A549 (cell line): ENCODE results near the gene SLC34A2. TPM values are rescaled to one million over a fixed set of nuclear protein-coding genes. Genes with fewer than 3 reads are reported as not detected.

Experiments used
- ATAC-seq, 2 experiments: fragments of 200-7000 bp in 1 of 2; fragments of >200 bp in 1 of 2; cut with Nextera tagmentation in 1 of 2; cut with Tn5 transposase in 1 of 2; 3 replicates each; pipeline versions ENCODE4 v1.8.0 to v1.9.1; 2018 to 2020; ENCODE audit warnings: mild to moderate bottlenecking in 1 of 2, moderate library complexity in 1 of 2
- CTCF ChIA-PET: fragments of 300-600 bp; sonication (Branson Sonifier 250); formaldehyde crosslinking; extraction: SDS; loops from one replicate; lab custom pipeline; 2021; ENCODE audit warnings: antibody characterized with exemption, inconsistent platforms; lab: Yijun Ruan, JAX
- POLR2A ChIA-PET: fragments of 350-600 bp; formaldehyde crosslinking; extraction: SDS; loops from one replicate; lab custom pipeline; 2021; ENCODE audit warnings: antibody characterized with exemption, inconsistent platforms; lab: Yijun Ruan, JAX
- DNase-seq, 2 experiments: peaks; one replicate each; pipeline versions ENCODE4 v3.0.0 to v3.0.0-alpha.2; 2011 to 2016; ENCODE audit warnings: low read depth in 1 of 2, low spot score in 1 of 2
- FAIRE-seq: peaks from 2 replicates; lab custom pipeline; 2011; peaks lifted over from hg19 to GRCh38; lab: Jason Lieb, UNC
- H3K27ac ChIP-seq, 2 experiments: fragments of >200 bp; sonication (Bioruptor Twin); formaldehyde crosslinking; 3 replicates each; pipeline ENCODE4 v1.5.1; 2016 to 2017
- H3K4me1 ChIP-seq: fragments of >200 bp; sonication (Bioruptor Twin); formaldehyde crosslinking; 3 replicates; pipeline ENCODE4 v1.6.1; 2016
- H3K4me2 ChIP-seq: fragments of >200 bp; sonication (Bioruptor Twin); formaldehyde crosslinking; 3 replicates; pipeline ENCODE4 v1.6.1; 2016
- H3K4me3 ChIP-seq: fragments of >200 bp; sonication (Bioruptor Twin); formaldehyde crosslinking; 3 replicates; pipeline ENCODE4 v1.5.1; 2016
- H3K9me3 ChIP-seq: fragments of >200 bp; sonication (Bioruptor Twin); formaldehyde crosslinking; 3 replicates; pipeline ENCODE4 v1.6.1; 2016
- ATOH8 ChIP-seq: fragments of 250-450 bp; sonication (Bioruptor Pico); IDR thresholded peaks from 2 replicates; pipeline ENCODE4 v1.5.0; 2020; ENCODE audit warnings: low read depth, mild to moderate bottlenecking, moderate library complexity
- BCL3 ChIP-seq: fragments of >200 bp; sonication (Bioruptor Twin); formaldehyde crosslinking; IDR thresholded peaks from 3 replicates; pipeline ENCODE4 v1.6.1; 2016
- CBX2 ChIP-seq: fragments of 200-600 bp; sonication (generic); IDR thresholded peaks from 2 replicates; pipeline ENCODE4 v1.6.1; 2016; ENCODE audit warnings: low read depth, mild to moderate bottlenecking, borderline replicate concordance
- CBX8 ChIP-seq: fragments of 200-600 bp; sonication (generic); IDR thresholded peaks from 2 replicates; pipeline ENCODE4 v1.6.1; 2016
- EHMT2 ChIP-seq: fragments of 200-600 bp; sonication (generic); IDR thresholded peaks from 2 replicates; pipeline ENCODE4 v1.6.1; 2016; ENCODE audit warnings: antibody characterized with exemption, low read depth, mild to moderate bottlenecking, moderate library complexity
- ESRRA ChIP-seq: fragments of 150-350 bp; IDR thresholded peaks from 2 replicates; pipeline ENCODE4 v1.6.1; 2014; ENCODE audit warnings: mild to moderate bottlenecking, low read length, borderline replicate concordance
- FOSL2 ChIP-seq, 2 experiments: fragments of 450-650 bp in 1 of 2; fragments of >200 bp in 1 of 2; sonication (Bioruptor Twin) in 1 of 2; formaldehyde crosslinking; IDR thresholded peaks; 2 replicates each; pipeline versions ENCODE4 v1.5.0 to v1.6.1; 2016 to 2020; ENCODE audit warnings: mild to moderate bottlenecking in 1 of 2, moderate library complexity in 1 of 2
- HOXB5 ChIP-seq: fragments of 250-450 bp; sonication (Bioruptor Pico); IDR thresholded peaks from 2 replicates; pipeline ENCODE4 v1.5.0; 2020; ENCODE audit warnings: mild to moderate bottlenecking, moderate library complexity
- JUN ChIP-seq, 2 experiments: fragments of >200 bp; sonication (Bioruptor Twin); formaldehyde crosslinking; IDR thresholded peaks; 2 replicates in 1 of 2; 3 replicates in 1 of 2; pipeline ENCODE4 v1.6.1; 2016 to 2017
- KDM1A ChIP-seq: fragments of 200-600 bp; sonication (generic); IDR thresholded peaks from 2 replicates; pipeline ENCODE4 v1.6.1; 2016; ENCODE audit warnings: low read depth, mild to moderate bottlenecking
- KDM5A ChIP-seq: fragments of 200-600 bp; sonication (generic); IDR thresholded peaks from 2 replicates; pipeline ENCODE4 v1.6.1; 2016; ENCODE audit warnings: antibody characterized with exemption, mild to moderate bottlenecking
- MAFK ChIP-seq: fragments of 450-650 bp; IDR thresholded peaks from 2 replicates; pipeline ENCODE4 v1.6.1; 2014; ENCODE audit not compliant: partially characterized antibody
- NFE2L2 ChIP-seq: fragments of 150-350 bp; conservative IDR thresholded peaks from 2 replicates; pipeline ENCODE4 v1.6.1; 2014; ENCODE audit warnings: low read length
- NPAS2 ChIP-seq: fragments of 250-450 bp; sonication (Bioruptor Pico); IDR thresholded peaks from 2 replicates; pipeline ENCODE4 v1.8.0; 2022; ENCODE audit warnings: mild to moderate bottlenecking, moderate library complexity, borderline replicate concordance
- PHF8 ChIP-seq: fragments of 200-600 bp; sonication (generic); IDR thresholded peaks from 2 replicates; pipeline ENCODE4 v1.6.1; 2016; ENCODE audit warnings: low read depth, mild to moderate bottlenecking, antibody characterized with exemption, moderate library complexity, borderline replicate concordance
- POLR2A ChIP-seq: IDR thresholded peaks from 2 replicates; pipeline ENCODE4 v1.6.1; 2012; ENCODE audit warnings: mild to moderate bottlenecking, low read length
- POLR2AphosphoS2 ChIP-seq: conservative IDR thresholded peaks from 2 replicates; pipeline ENCODE4 v1.6.1; 2012; ENCODE audit warnings: low read length, improper control_type of control experiment, inconsistent platforms
- RAD21 ChIP-seq, 2 experiments: fragments of >200 bp in 1 of 2; sonication (Bioruptor Twin) in 1 of 2; formaldehyde crosslinking in 1 of 2; IDR thresholded peaks in 1 of 2; conservative IDR thresholded peaks in 1 of 2; 2 replicates in 1 of 2; 3 replicates in 1 of 2; pipeline ENCODE4 v1.6.1; 2012 to 2018; ENCODE audit warnings: inconsistent platforms in 1 of 2
- RFX5 ChIP-seq: fragments of 450-650 bp; IDR thresholded peaks from 2 replicates; pipeline ENCODE4 v1.7.1; 2014; ENCODE audit warnings: antibody characterized with exemption, mild to moderate bottlenecking, moderate library complexity
- RNF2 ChIP-seq: fragments of 200-600 bp; sonication (generic); IDR thresholded peaks from 2 replicates; pipeline ENCODE4 v1.6.1; 2016; ENCODE audit warnings: low read depth, mild to moderate bottlenecking, antibody characterized with exemption, moderate library complexity, borderline replicate concordance
- SMC3 ChIP-seq: fragments of >200 bp; sonication (Bioruptor Twin); formaldehyde crosslinking; IDR thresholded peaks from 3 replicates; pipeline ENCODE4 v1.6.1; 2018; ENCODE audit warnings: inconsistent platforms
- TFCP2L1 ChIP-seq: fragments of 250-450 bp; sonication (Bioruptor Pico); IDR thresholded peaks from 2 replicates; pipeline ENCODE4 v1.5.0; 2021; ENCODE audit warnings: mild to moderate bottlenecking
- USF2 ChIP-seq: fragments of 450-650 bp; IDR thresholded peaks from 2 replicates; pipeline ENCODE4 v1.6.1; 2014; ENCODE audit warnings: antibody characterized with exemption
- ZC3H11A ChIP-seq: fragments of 450-650 bp; IDR thresholded peaks from 2 replicates; pipeline ENCODE4 v1.6.1; 2014; ENCODE audit warnings: antibody characterized with exemption, mild to moderate bottlenecking
- ZFP36 ChIP-seq: fragments of 450-650 bp; IDR thresholded peaks from 2 replicates; pipeline ENCODE4 v1.6.1; 2014; ENCODE audit warnings: borderline replicate concordance; ENCODE audit not compliant: partially characterized antibody
- WGBS: methylation state at CpG from one replicate; pipeline ENCODE4 v1.1.6; 2017; ENCODE audit errors: missing lambda C conversion rate; 5-methylcytosine and 5-hydroxymethylcytosine counted together
- polyA plus RNA-seq, 4 experiments: library from polyadenylated mRNA; depleted of rRNA in 3 of 4; stranded (reverse); fragments of >200 nt; fragmentation: RNase III in 1 of 4; extraction: RNeasy Plus Mini Kit Qiagen cat#74134 plus additional on column Dnase treatment in 1 of 4; gene quantifications; 2 replicates in 3 of 4; 3 replicates in 1 of 4; pipeline ENCODE4 v1.2.3, GENCODE V29; 2011 to 2017
- TF ChIP-seq, protein P1 (sequence below): fragments of 200-600 bp; sonication (generic); IDR thresholded peaks from 2 replicates; pipeline ENCODE4 v1.6.1; 2016; ENCODE audit warnings: antibody characterized with exemption, mild to moderate bottlenecking, moderate library complexity
- TF ChIP-seq, protein P2 (sequence below): IDR thresholded peaks from 2 replicates; pipeline ENCODE4 v1.6.1; 2012

Gene SLC34A2
- polyA plus RNA-seq, 2 of the 4 experiments (the other 2 are of a cell fraction) = 0.03 to 0.08 TPM

- ChIA-PET CTCF (no interaction called here), POLR2A (no interaction called here)
- WGBS = 67% methylated on average over 5 of the region's 5 CpGs
- peaks cover 3% of the 10 kb centered on the region; the same call in 1 of the 3 replicates for H3K4me1 ChIP-seq
- no peak for TF ChIP-seq NPAS2 (CRISPR knock-in tag)
- TF ChIP-seq FOSL2 (IDR thresholded peaks at IDR 0.05) = no peak
- TF ChIP-seq FOSL2 (CRISPR knock-in tag; IDR thresholded peaks at IDR 0.05) = no peak
- TF ChIP-seq JUN (IDR thresholded peaks at IDR 0.05) = no peak
- TF ChIP-seq, protein P1, sequence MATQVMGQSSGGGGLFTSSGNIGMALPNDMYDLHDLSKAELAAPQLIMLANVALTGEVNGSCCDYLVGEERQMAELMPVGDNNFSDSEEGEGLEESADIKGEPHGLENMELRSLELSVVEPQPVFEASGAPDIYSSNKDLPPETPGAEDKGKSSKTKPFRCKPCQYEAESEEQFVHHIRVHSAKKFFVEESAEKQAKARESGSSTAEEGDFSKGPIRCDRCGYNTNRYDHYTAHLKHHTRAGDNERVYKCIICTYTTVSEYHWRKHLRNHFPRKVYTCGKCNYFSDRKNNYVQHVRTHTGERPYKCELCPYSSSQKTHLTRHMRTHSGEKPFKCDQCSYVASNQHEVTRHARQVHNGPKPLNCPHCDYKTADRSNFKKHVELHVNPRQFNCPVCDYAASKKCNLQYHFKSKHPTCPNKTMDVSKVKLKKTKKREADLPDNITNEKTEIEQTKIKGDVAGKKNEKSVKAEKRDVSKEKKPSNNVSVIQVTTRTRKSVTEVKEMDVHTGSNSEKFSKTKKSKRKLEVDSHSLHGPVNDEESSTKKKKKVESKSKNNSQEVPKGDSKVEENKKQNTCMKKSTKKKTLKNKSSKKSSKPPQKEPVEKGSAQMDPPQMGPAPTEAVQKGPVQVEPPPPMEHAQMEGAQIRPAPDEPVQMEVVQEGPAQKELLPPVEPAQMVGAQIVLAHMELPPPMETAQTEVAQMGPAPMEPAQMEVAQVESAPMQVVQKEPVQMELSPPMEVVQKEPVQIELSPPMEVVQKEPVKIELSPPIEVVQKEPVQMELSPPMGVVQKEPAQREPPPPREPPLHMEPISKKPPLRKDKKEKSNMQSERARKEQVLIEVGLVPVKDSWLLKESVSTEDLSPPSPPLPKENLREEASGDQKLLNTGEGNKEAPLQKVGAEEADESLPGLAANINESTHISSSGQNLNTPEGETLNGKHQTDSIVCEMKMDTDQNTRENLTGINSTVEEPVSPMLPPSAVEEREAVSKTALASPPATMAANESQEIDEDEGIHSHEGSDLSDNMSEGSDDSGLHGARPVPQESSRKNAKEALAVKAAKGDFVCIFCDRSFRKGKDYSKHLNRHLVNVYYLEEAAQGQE = no peak
- no peak for TF ChIP-seq CBX2
- TF ChIP-seq KDM1A = no peak
- TF ChIP-seq SMC3 = no peak
- no peak for TF ChIP-seq TFCP2L1
- TF ChIP-seq NFE2L2 = no peak
- TF ChIP-seq MAFK = no peak
- no peak for TF ChIP-seq PHF8
- H3K9me3 ChIP-seq = no peaks in the 10 kb centered on the region
- FAIRE-seq = no peak
- no peak for DNase-seq
- ATAC-seq = no peak
- no peak overlapping the region for H3K4me3 ChIP-seq
- H3K4me2 ChIP-seq = no peak overlapping the region
- no peak overlapping the region for H3K27ac ChIP-seq
These were observed 41.9 kb downstream of the SLC34A2 start for GRCh38 chr4:25697516-25697915.

GRCh38 chr4:25700661-25701060 is 45.0 kb downstream of the SLC34A2 start:
- TF ChIP-seq POLR2AphosphoS2 (no peak), RNF2 (no peak), TFCP2L1 (no peak), KDM1A (no peak), USF2 (no peak), POLR2A (no peak), ZC3H11A (no peak), ZFP36 (no peak), HOXB5 (CRISPR knock-in tag) (no peak), EHMT2 (no peak), CBX8 (no peak), JUN (IDR thresholded peaks at IDR 0.05) (no peak), RFX5 (no peak), RAD21 (conservative IDR thresholded peaks at IDR 0.05 in 1 of 2, IDR thresholded peaks at IDR 0.05 in 1 of 2) (no peak), KDM5A (no peak), ATOH8 (CRISPR knock-in tag) (no peak), ESRRA (no peak), BCL3 (no peak)
- TF ChIP-seq, protein P1 = no peak
- TF ChIP-seq, protein P2, sequence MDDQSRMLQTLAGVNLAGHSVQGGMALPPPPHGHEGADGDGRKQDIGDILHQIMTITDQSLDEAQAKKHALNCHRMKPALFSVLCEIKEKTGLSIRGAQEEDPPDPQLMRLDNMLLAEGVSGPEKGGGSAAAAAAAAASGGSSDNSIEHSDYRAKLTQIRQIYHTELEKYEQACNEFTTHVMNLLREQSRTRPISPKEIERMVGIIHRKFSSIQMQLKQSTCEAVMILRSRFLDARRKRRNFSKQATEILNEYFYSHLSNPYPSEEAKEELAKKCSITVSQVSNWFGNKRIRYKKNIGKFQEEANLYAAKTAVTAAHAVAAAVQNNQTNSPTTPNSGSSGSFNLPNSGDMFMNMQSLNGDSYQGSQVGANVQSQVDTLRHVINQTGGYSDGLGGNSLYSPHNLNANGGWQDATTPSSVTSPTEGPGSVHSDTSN = no peak
- Histone ChIP-seq H3K4me2 (no peak overlapping the region), H3K4me3 (no peak overlapping the region), H3K27ac (no peak overlapping the region), H3K4me1 (no peaks in the 10 kb centered on the region), H3K9me3 (no peaks in the 10 kb centered on the region)
- 79% methylated on average over 4 of the region's 4 CpGs for WGBS
- no peak for DNase-seq
- CTCF ChIA-PET = no interaction called here
- POLR2A ChIA-PET = no interaction called here
- no peak for FAIRE-seq
- no peak for ATAC-seq
